H1 (cell line): ENCODE data around the gene GRAP. TPM values are rescaled to one million over a fixed set of nuclear protein-coding genes. Genes with fewer than 3 reads are reported as not detected.
"Not testable (repeated sequence)": the region's sequence is repeated elsewhere in the genome, so short reads cannot be mapped to it uniquely, and the experiment has no call there.

Source experiments
- CTCF ChIA-PET: fragments of 300-600 bp; sonication (Branson Sonifier 250); formaldehyde crosslinking; loops from one replicate; lab custom pipeline; 2021; ENCODE audit not compliant: partially characterized antibody; lab: Charles Lee
- POLR2A ChIA-PET: fragments of 300-600 bp; sonication (Branson Sonifier 250); formaldehyde crosslinking; loops from one replicate; lab custom pipeline; 2021; ENCODE audit warnings: inconsistent platforms; ENCODE audit not compliant: partially characterized antibody; lab: Charles Lee
- DNase-seq, 2 experiments: peaks; one replicate each; pipeline versions ENCODE4 v3.0.0 to v3.0.0-alpha.2; 2010 to 2022; ENCODE audit warnings: low spot score in 2 of 2, low read depth in 1 of 2, mixed read lengths in 1 of 2
- FAIRE-seq: peaks from 2 replicates; lab custom pipeline; 2011; peaks lifted over from hg19 to GRCh38; lab: Jason Lieb, UNC
- H2AFZ ChIP-seq: 2 replicates; pipeline ENCODE4 v1.8.1; 2012; ENCODE audit warnings: low read length, inconsistent platforms
- H2AK5ac ChIP-seq: 2 replicates; pipeline ENCODE4 v1.6.1; 2013; ENCODE audit warnings: low read depth, low read length
- H2BK120ac ChIP-seq: replicated peaks from 2 replicates; pipeline ENCODE3; 2013; ENCODE audit warnings: low read depth, low read length, inconsistent platforms
- H2BK12ac ChIP-seq: 2 replicates; pipeline ENCODE4 v1.6.1; 2013; ENCODE audit warnings: low read depth, low read length
- H2BK15ac ChIP-seq: 2 replicates; pipeline ENCODE4 v1.6.1; 2013; ENCODE audit warnings: low read length
- H2BK20ac ChIP-seq: 2 replicates; pipeline ENCODE4 v1.6.1; 2013; ENCODE audit warnings: low read length
- H2BK5ac ChIP-seq: 2 replicates; pipeline ENCODE4 v1.6.1; 2013; ENCODE audit warnings: low read depth, low read length
- H3K14ac ChIP-seq: 2 replicates; pipeline ENCODE4 v1.6.1; 2013; ENCODE audit warnings: inconsistent platforms; ENCODE audit not compliant: insufficient read length
- H3K18ac ChIP-seq: 2 replicates; pipeline ENCODE4 v1.6.1; 2013; ENCODE audit warnings: low read length; ENCODE audit errors: extremely low read depth
- H3K23ac ChIP-seq: 2 replicates; pipeline ENCODE4 v1.6.1; 2013; ENCODE audit warnings: inconsistent platforms; ENCODE audit not compliant: insufficient read length
- H3K23me2 ChIP-seq: 2 replicates; pipeline ENCODE4 v1.6.1; 2013; ENCODE audit warnings: low read depth, low read length
- H3K27ac ChIP-seq: 2 replicates; pipeline ENCODE4 v1.6.1; 2011; ENCODE audit warnings: low read depth, low read length, inconsistent platforms
- H3K27me3 ChIP-seq, 4 experiments: replicated peaks in 1 of 4; 1 replicate in 1 of 4; 2 replicates in 3 of 4; pipeline versions ENCODE4 v1.6.1 to v1.8.1; 2011 to 2013; ENCODE audit warnings: low read length in 3 of 4, mild to moderate bottlenecking in 3 of 4, inconsistent platforms in 2 of 4, mixed read lengths in 2 of 4, moderate library complexity in 1 of 4; ENCODE audit not compliant: control insufficient read depth in 3 of 4, insufficient read depth in 3 of 4; ENCODE audit errors: extremely low read depth in 1 of 4
- H3K36me3 ChIP-seq, 4 experiments: 2 replicates each; pipeline versions ENCODE4 v1.6.1 to v1.8.1; 2011 to 2013; ENCODE audit warnings: mild to moderate bottlenecking in 4 of 4, low read length in 3 of 4, moderate library complexity in 2 of 4, control low read depth in 1 of 4, inconsistent platforms in 1 of 4; ENCODE audit not compliant: insufficient read depth in 4 of 4, control insufficient read depth in 2 of 4
- H3K4ac ChIP-seq: replicated peaks from 2 replicates; pipeline ENCODE3; 2013; ENCODE audit warnings: low read length, low read depth, mixed read lengths, inconsistent platforms; ENCODE audit not compliant: insufficient read length
- H3K4me1 ChIP-seq, 4 experiments: replicated peaks in 1 of 4; 1 replicate in 1 of 4; 2 replicates in 3 of 4; pipeline versions ENCODE4 v1.6.1 to v1.8.1; 2011 to 2013; ENCODE audit warnings: low read length in 3 of 4, inconsistent platforms in 2 of 4, mixed read lengths in 1 of 4; ENCODE audit not compliant: insufficient read depth in 4 of 4, control insufficient read depth in 3 of 4
- H3K4me2 ChIP-seq, 2 experiments: 2 replicates each; pipeline versions ENCODE4 v1.6.1 to v1.8.1; 2011 to 2013; ENCODE audit warnings: low read depth in 2 of 2, low read length in 2 of 2, control low read depth in 1 of 2, inconsistent platforms in 1 of 2, mild to moderate bottlenecking in 1 of 2; ENCODE audit not compliant: insufficient read depth in 1 of 2
- H3K4me3 ChIP-seq, 4 experiments: fragments of 200-600, 300-600 bp in 1 of 4; sonication (generic), shearing (Covaris generic), sonication (Bioruptor Twin) in 1 of 4; 2 replicates each; pipeline versions ENCODE4 v1.5.1 to v1.8.1; 2011 to 2016; ENCODE audit warnings: low read length in 4 of 4, low read depth in 3 of 4, control low read depth in 2 of 4, inconsistent platforms in 2 of 4, mild to moderate bottlenecking in 2 of 4, mixed read lengths in 1 of 4, moderate library complexity in 1 of 4; ENCODE audit not compliant: insufficient read depth in 2 of 4; ENCODE audit errors: extremely low read depth in 1 of 4
- H3K56ac ChIP-seq: replicated peaks from 2 replicates; pipeline ENCODE3; 2013; ENCODE audit warnings: low read depth, mild to moderate bottlenecking, mixed read lengths, low read length, inconsistent platforms; ENCODE audit not compliant: insufficient read length
- H3K79me1 ChIP-seq: 2 replicates; pipeline ENCODE4 v1.6.1; 2013; ENCODE audit warnings: low read depth, low read length, control low read depth
- H3K79me2 ChIP-seq, 2 experiments: 2 replicates each; pipeline versions ENCODE4 v1.6.1 to v1.8.1; 2012 to 2013; ENCODE audit warnings: low read length in 2 of 2, mild to moderate bottlenecking in 2 of 2, inconsistent platforms in 1 of 2; ENCODE audit not compliant: insufficient read depth in 2 of 2, control insufficient read depth in 1 of 2
- H3K9ac ChIP-seq, 4 experiments: replicated peaks in 1 of 4; 1 replicate in 1 of 4; 2 replicates in 3 of 4; pipeline versions ENCODE4 v1.6.1 to v1.8.1; 2011 to 2013; ENCODE audit warnings: low read depth in 3 of 4, low read length in 3 of 4, control low read depth in 2 of 4, mild to moderate bottlenecking in 2 of 4, moderate library complexity in 2 of 4, inconsistent platforms in 1 of 4; ENCODE audit errors: extremely low read depth in 1 of 4
- H3K9me3 ChIP-seq, 2 experiments: 2 replicates each; pipeline versions ENCODE4 v1.6.1 to v1.8.1; 2012 to 2013; ENCODE audit warnings: mild to moderate bottlenecking in 2 of 2, moderate library complexity in 2 of 2, control low read depth in 1 of 2, inconsistent platforms in 1 of 2, low read depth in 1 of 2, low read length in 1 of 2, mixed read lengths in 1 of 2; ENCODE audit not compliant: insufficient read depth in 2 of 2
- H4K20me1 ChIP-seq, 2 experiments: replicated peaks in 1 of 2; 2 replicates each; pipeline versions ENCODE3 to v1.8.1; 2011 to 2013; ENCODE audit warnings: inconsistent platforms in 2 of 2, low read length in 2 of 2, mild to moderate bottlenecking in 1 of 2; ENCODE audit not compliant: insufficient read depth in 2 of 2, control insufficient read depth in 1 of 2
- H4K5ac ChIP-seq: 2 replicates; pipeline ENCODE4 v1.6.1; 2013; ENCODE audit warnings: low read length, low read depth, mixed read lengths, inconsistent platforms; ENCODE audit not compliant: insufficient read length
- H4K8ac ChIP-seq: 2 replicates; pipeline ENCODE4 v1.8.0; 2013; ENCODE audit warnings: mild to moderate bottlenecking, moderate library complexity, low read length, inconsistent platforms; ENCODE audit not compliant: insufficient read depth; ENCODE audit errors: extremely low read depth
- H4K91ac ChIP-seq: replicated peaks from 2 replicates; pipeline ENCODE3; 2013; ENCODE audit warnings: low read length, mixed read lengths, inconsistent platforms; ENCODE audit not compliant: insufficient read length
- WGBS, 2 experiments: shearing (Covaris generic) in 1 of 2; methylation state at CpG; one replicate each; pipeline versions ENCODE4 v1.1.6 to v1.1.7; 2013 to 2015; ENCODE audit warnings: low lambda C conversion rate in 2 of 2, mixed read lengths in 2 of 2, inconsistent platforms in 1 of 2, low coverage in 1 of 2, missing lambda C conversion rate in 1 of 2; ENCODE audit not compliant: insufficient replicate concordance in 2 of 2, insufficient coverage in 1 of 2, insufficient read length in 1 of 2; ENCODE audit errors: extremely low coverage in 1 of 2, missing lambda C conversion rate in 1 of 2; 5-methylcytosine and 5-hydroxymethylcytosine counted together
- polyA plus RNA-seq, 7 experiments: library from polyadenylated mRNA; depleted of rRNA in 3 of 7; stranded (reverse) in 5 of 7; unstranded in 2 of 7; fragments of >200 nt in 5 of 7; fragments of 200-250 nt in 2 of 7; gene quantifications; 1 replicate in 5 of 7; 2 replicates in 1 of 7; 4 replicates in 1 of 7; pipeline versions ENCODE4 v1.2.1 to v1.2.3, GENCODE V29; 2011 to 2013; ENCODE audit warnings: missing spikeins in 2 of 7, mixed read lengths in 2 of 7
- total RNA-seq: library from RNA; stranded (reverse); fragmentation: NEBNext Ultra II Directional; extraction: Animal tissue kit (Norgen Biotek cat#: 25700); gene quantifications from 2 replicates; pipeline ENCODE4 v1.2.1, GENCODE V29; 2021

Gene GRAP
- total and polyA plus RNA-seq, 2 of the 8 experiments (the other 6 are each of a cell fraction or from before 2014, with no cell fraction given), result 0.18 to 0.24 TPM

DNA sequence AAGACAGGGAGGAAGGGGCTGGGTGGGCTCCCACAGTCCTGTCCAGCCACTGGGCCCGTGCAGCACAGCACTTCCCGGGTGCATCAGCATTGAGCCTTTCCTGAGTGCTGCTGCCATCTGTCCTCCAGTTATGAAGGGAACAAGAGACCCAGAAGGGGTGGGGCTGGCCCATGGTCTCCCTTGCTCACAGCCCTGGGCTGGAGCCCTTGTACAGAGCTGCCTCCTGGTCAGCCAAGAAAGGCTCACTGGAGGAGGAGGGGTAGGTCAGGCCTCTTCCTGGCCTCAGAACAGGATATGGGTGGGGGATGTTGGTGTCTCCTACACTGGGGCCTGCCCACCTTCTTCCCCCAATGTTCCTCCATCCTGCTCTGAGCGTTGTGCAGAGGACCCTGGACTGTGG is 30.6 kb upstream of the GRAP start:
- H3K4me1 ChIP-seq, H3K56ac ChIP-seq, H2BK120ac ChIP-seq, H2AK5ac ChIP-seq, H4K20me1 ChIP-seq, H3K14ac ChIP-seq, H3K4ac ChIP-seq, H3K23ac ChIP-seq, CTCF ChIA-PET, DNase-seq, H4K5ac ChIP-seq, H3K79me2 ChIP-seq, H2BK5ac ChIP-seq, POLR2A ChIA-PET, H3K9me3 ChIP-seq, H3K23me2 ChIP-seq, H3K79me1 ChIP-seq, FAIRE-seq, H3K36me3 ChIP-seq, H3K4me2 ChIP-seq, H3K18ac ChIP-seq, H3K27me3 ChIP-seq, H2BK20ac ChIP-seq, H4K91ac ChIP-seq, H2BK12ac ChIP-seq, H3K27ac ChIP-seq, H4K8ac ChIP-seq, H2AFZ ChIP-seq, H3K9ac ChIP-seq, H2BK15ac ChIP-seq, H3K4me3 ChIP-seq: not testable (repeated sequence)
- WGBS, 2 experiments, result no CpG with 5 or more reads among the region's 3 CpGs

DNA sequence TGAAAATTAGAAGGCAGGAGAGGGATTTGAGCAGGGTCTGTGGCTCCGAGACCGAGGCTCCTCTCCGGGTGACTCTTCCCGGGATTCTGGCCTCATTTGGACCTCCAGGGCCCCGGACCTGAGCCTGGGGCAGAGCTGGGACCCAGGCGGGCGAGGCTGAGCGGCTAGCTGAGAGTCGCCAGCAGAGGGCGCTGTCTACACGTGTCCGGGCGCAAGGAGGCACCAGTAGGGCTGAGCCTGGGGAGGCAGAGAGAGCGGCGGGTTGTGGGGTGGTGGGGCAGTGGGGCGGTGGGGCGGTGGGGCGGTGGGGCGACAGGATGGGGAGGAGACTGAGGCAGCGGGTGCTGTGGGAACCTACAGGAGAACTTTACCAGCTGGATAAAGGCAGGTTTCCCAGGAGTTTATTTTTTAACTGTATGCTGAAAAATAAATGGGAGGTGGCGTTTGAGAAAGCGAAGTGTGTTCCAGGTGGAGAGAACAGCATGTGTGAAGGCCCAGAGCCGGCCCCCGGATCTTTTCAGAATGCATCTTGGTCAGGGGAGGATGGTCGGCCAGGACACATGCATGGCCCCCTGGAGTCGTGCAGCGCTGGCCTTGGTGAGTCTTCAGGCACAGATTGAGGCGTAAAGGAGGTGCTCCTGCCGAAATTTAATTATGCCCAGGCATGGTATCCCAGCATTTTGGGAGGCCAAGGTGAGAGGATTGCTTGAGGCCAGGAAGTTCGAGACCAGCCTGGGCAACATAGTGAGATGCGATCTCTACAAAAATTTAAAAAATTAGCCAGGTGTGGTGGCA is 29.8 kb upstream of the GRAP start:
- H3K23ac ChIP-seq, H3K4me2 ChIP-seq, H3K27me3 ChIP-seq, H3K23me2 ChIP-seq, H3K36me3 ChIP-seq, FAIRE-seq, H4K5ac ChIP-seq, CTCF ChIA-PET, H2AFZ ChIP-seq, H3K4me3 ChIP-seq, H4K20me1 ChIP-seq, H2AK5ac ChIP-seq, H3K18ac ChIP-seq, H3K9me3 ChIP-seq, H3K56ac ChIP-seq, H3K4ac ChIP-seq, H2BK120ac ChIP-seq, H3K4me1 ChIP-seq, POLR2A ChIA-PET, H2BK5ac ChIP-seq, H3K79me1 ChIP-seq, H3K79me2 ChIP-seq, H3K9ac ChIP-seq, H2BK15ac ChIP-seq, H3K14ac ChIP-seq, H4K8ac ChIP-seq, H2BK20ac ChIP-seq, H2BK12ac ChIP-seq, H3K27ac ChIP-seq, H4K91ac ChIP-seq: not testable (repeated sequence)
- WGBS, 2 experiments, result 86% methylated on average over 5 of the region's 31 CpGs; no CpG with 5 or more reads in 1 of the 2 experiments
- DNase-seq, result peak in 1 of 2 experiments; percentile 45
